Psoas muscle (tissue), 8 donors: Measurements from ENCODE around the gene PFKFB1. TPM values are rescaled to one million over a fixed set of nuclear protein-coding genes. Genes with fewer than 3 reads are reported as not detected.
A peak's percentile ranks its signal among the peaks of the same experiment; 100 is the strongest.

ENCODE experiments used
- ATAC-seq, 4 donors: fragments of 200-7000 bp; cut with Tn5 transposase; one replicate each; pipeline ENCODE4 v1.9.1; 2020; ENCODE audit warnings: moderate library complexity in 3 of 4, mild to moderate bottlenecking in 2 of 4
- DNase-seq, 2 donors: peaks; one replicate each; pipeline ENCODE4 v3.0.0-alpha.2; 2020
- H3K27ac ChIP-seq: fragments of 200-600 bp; one replicate; pipeline ENCODE4 v1.8.0; 2022
- H3K27me3 ChIP-seq, 3 donors: fragments of 200-600 bp in 1 of 3; one replicate each; pipeline versions ENCODE4 v1.6.1 to v1.8.0; 2013 to 2022; ENCODE audit warnings: low read length in 2 of 3, mild to moderate bottlenecking in 2 of 3, moderate library complexity in 1 of 3; ENCODE audit not compliant: insufficient read depth in 3 of 3
- H3K36me3 ChIP-seq, 2 donors: fragments of 200-600 bp in 1 of 2; one replicate each; pipeline versions ENCODE4 v1.6.1 to v1.8.0; 2013 to 2022; ENCODE audit warnings: low read depth in 1 of 2, mild to moderate bottlenecking in 1 of 2, moderate library complexity in 1 of 2; ENCODE audit not compliant: insufficient read depth in 1 of 2
- H3K4me1 ChIP-seq: fragments of 200-600 bp; one replicate; pipeline ENCODE4 v1.8.0; 2022
- H3K4me3 ChIP-seq: fragments of 200-600 bp; one replicate; pipeline ENCODE4 v1.8.0; 2022; ENCODE audit warnings: mild to moderate bottlenecking
- H3K9me3 ChIP-seq: fragments of 200-600 bp; one replicate; pipeline ENCODE4 v1.8.0; 2022
- CTCF ChIP-seq: fragments of 200-600 bp; IDR thresholded peaks from one replicate; pipeline ENCODE4 v1.8.0; 2022; ENCODE audit warnings: antibody characterized with exemption
- WGBS, 3 donors: extraction: QIAGEN DNeasy Blood & Tissue Kit; methylation state at CpG; one replicate each; pipeline versions ENCODE4 v1.1.6 to v1.1.7; 2013; 5-methylcytosine and 5-hydroxymethylcytosine counted together
- intact Hi-C, 2 donors: fragments of 100-400 bp; cut with DNase I; formaldehyde crosslinking; loops; one replicate each; pipeline versions ENCODE4 v1.11.0 to v1.14.2; 2022
- polyA plus RNA-seq, 3 donors: library from polyadenylated mRNA; stranded (reverse); fragments of 200-250 nt; gene quantifications; one replicate each; pipeline ENCODE4 v1.2.3, GENCODE V29; 2013
- total RNA-seq, 4 donors: library from RNA; stranded (reverse); fragmentation: NEBNext Ultra II Directional in 2 of 4; extraction: Animal tissue kit (Norgen Biotek cat#: 25700) in 2 of 4; gene quantifications; one replicate each; pipeline versions ENCODE4 v1.2.1 to v1.2.4, GENCODE V29; 2021 to 2023
- donor health status: healthy with polysubstance abuse.
- donor health status: DM: no; HTN: no; CAD: no; lungs with moderate emphysema.
- donor health status: Bipolar disorder and iron deficiency.
- donor health status: healthy.
- donor health status: DM: yes; HTN: yes; CAD: no.
- donor health status: DM: no; HTN: no; CAD: no.
- donor health status: DM: no; HTN: no; CAD: no.
- donor health status: DM: yes; HTN: yes; CAD: no.

PFKFB1 gene
- total and polyA plus RNA-seq, 7 donors, result 1.4 to 21.8 (median 15.9) TPM

DNA sequence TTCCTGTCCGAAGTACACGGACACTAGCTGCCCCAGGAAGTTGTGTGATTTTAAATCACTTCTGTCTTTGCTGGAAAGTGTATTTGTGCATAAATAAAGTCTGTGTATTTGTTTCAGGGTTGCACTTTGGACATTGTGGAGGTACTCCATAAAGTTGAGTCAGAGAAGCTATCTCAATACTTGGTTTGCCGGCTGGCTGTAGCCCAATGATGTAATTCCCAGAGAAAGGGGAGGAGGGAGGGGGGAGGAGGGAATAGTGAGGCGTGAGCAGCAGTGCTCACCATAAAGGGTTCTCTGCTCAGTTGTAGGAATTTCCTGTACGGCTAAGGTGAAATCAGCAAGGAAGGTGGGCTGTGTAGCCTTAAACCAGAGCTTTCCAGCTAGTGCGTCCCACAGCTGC, 13.7 kb upstream of the PFKFB1 start:
- peaks cover 0 to 3% (median 0%) of the 10 kb centered on the region in 3 donors for H3K27me3 ChIP-seq
- DNase-seq, result no peak
- TF ChIP-seq CTCF, result no peak
- no peak overlapping the region for H3K4me3 ChIP-seq
- intact Hi-C loops, result loop anchor here in 1 of 2 donors (10.0 kb wide), 1 partner anchor 363 kb away; no protein-coding TSS in a partner anchor
- 65 to 82% (median 78%) methylated on average over 6 of the region's 6 CpGs for WGBS, 3 donors
- ATAC-seq, result peak in 3 of 4 donors; percentile 26 to 59 (median 45)
- H3K4me1 ChIP-seq, result peaks cover 5% of the 10 kb centered on the region
- peaks cover 5 to 28% of the 10 kb centered on the region in 2 donors for H3K36me3 ChIP-seq
- H3K27ac ChIP-seq, result peak overlapping the region; percentile 74
- H3K9me3 ChIP-seq, result no peaks in the 10 kb centered on the region

DNA sequence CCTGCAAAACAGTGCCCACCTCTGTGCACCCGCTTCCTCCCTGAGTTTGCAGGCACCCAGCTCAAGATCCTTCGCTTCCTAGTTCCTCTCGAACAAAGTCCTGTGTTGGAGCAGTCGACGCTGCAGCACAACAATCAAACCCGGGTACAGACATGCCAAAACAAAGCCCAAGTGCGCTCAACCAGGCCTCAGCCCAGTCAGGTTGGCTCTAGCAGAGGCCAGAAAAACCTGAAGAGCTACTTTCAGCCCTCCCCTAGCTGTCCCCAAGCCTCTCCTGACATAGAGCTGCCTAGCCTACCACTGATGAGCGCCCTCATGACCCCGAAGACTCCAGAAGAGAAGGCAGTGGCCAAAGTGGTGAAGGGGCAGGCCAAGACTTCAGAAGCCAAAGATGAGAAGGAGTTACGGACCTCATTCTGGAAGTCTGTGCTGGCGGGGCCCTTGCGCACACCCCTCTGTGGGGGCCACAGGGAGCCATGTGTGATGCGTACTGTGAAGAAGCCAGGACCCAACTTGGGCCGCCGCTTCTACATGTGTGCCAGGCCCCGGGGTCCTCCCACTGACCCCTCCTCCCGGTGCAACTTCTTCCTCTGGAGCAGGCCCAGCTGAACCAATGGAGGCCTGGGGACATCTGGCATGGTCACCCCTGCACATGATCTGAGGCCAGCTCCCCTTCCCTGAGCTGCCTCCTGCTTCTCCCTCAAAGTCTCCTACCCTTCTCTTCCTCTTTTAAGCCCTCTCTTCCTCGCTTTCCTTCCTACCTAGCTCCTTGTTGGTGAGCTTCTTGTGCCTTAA, 13.0 kb upstream of the PFKFB1 start:
- intact Hi-C loops, result loop anchor here in 1 of 2 donors (10.0 kb wide), 1 partner anchor 362 kb away; no protein-coding TSS in a partner anchor
- no peak overlapping the region for H3K4me3 ChIP-seq
- peaks cover 5% of the 10 kb centered on the region for H3K4me1 ChIP-seq
- no peak overlapping the region for H3K27ac ChIP-seq
- ATAC-seq (no peak), DNase-seq (no peak)
- no peak for TF ChIP-seq CTCF
- WGBS, 3 donors, result 84 to 97% (median 94%) methylated on average over 15 to 18 of the region's 18 CpGs
- H3K27me3 ChIP-seq, result peaks cover 0 to 3% (median 0%) of the 10 kb centered on the region in 3 donors
- H3K36me3 ChIP-seq, result peaks cover 5 to 34% of the 10 kb centered on the region in 2 donors
- H3K9me3 ChIP-seq, result no peaks in the 10 kb centered on the region

GRCh38 chrX:55005256-55005655, 11.3 kb upstream of the PFKFB1 start:
- Histone ChIP-seq H3K36me3 (peaks cover 5 to 34% of the 10 kb centered on the region in 2 donors), H3K4me3 (no peak overlapping the region), H3K27ac (no peak overlapping the region), H3K4me1 (peaks cover 5% of the 10 kb centered on the region), H3K9me3 (no peaks in the 10 kb centered on the region), H3K27me3 (peaks cover 0 to 3% (median 0%) of the 10 kb centered on the region in 3 donors)
- no peak for ATAC-seq
- intact Hi-C loops, result loop anchor here in 1 of 2 donors (10.0 kb wide), 1 partner anchor 360 kb away; no protein-coding TSS in a partner anchor
- no peak for TF ChIP-seq CTCF
- no peak for DNase-seq

DNA sequence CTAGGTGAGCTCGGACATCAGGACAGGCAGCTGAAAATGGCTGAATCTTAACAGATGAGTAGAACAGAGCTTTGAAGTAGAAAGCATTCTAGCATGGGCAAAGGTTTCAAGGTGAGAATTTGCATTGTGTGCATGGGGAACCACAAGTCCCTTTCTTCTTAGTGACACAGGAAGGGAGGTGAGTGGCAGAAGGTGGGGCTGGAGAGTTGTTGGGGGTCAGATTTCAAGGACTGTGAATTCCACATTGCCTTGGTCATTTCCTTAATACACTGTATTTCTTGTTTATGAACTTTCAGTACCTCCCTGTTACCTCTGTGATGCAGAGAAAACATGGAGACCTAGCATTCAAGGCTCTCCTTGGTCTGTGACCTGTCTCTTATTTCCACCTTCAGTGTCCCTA, 10.2 kb upstream of the PFKFB1 start:
- H3K9me3 ChIP-seq, result no peaks in the 10 kb centered on the region
- 80 to 100% (median 91%) methylated on average over 1 of the region's 1 CpG for WGBS, 3 donors
- intact Hi-C loops, result loop anchor here in 1 of 2 donors (5.0 to 10.0 kb wide), 2 partner anchors 359 to 957 kb away; no protein-coding TSS in a partner anchor
- DNase-seq, result no peak
- H3K27ac ChIP-seq, result no peak overlapping the region
- H3K4me1 ChIP-seq, result peaks cover 1% of the 10 kb centered on the region
- H3K4me3 ChIP-seq, result no peak overlapping the region
- H3K27me3 ChIP-seq, result peaks cover 0 to 3% (median 0%) of the 10 kb centered on the region in 3 donors
- H3K36me3 ChIP-seq, result peaks cover 5 to 34% of the 10 kb centered on the region in 2 donors
- no peak for ATAC-seq
- no peak for TF ChIP-seq CTCF
